Measurements from ENCODE around the gene GPATCH4. TPM values are rescaled to one million over a fixed set of nuclear protein-coding genes. Genes with fewer than 3 reads are reported as not detected.
"Not testable (repeated sequence)": the region's sequence is repeated elsewhere in the genome, so short reads cannot be mapped to it uniquely, and the experiment has no call there.

Gene GPATCH4
- total RNA-seq, 4 donors from 2014 or later, result 30.2 to 77.5 (median 35.5) TPM

GRCh38 chr1:156608036-156608674 is 6.9 kb upstream of the GPATCH4 start:
- TF ChIP-seq CTCF (IDR thresholded peaks at IDR 0.05), result peak in 1 of 3 donors; percentile 7
- DNase-seq (ENCODE audit: low spot score), result no peak
- peak; percentile 74 for ATAC-seq (ENCODE audit: low FRiP score)

GRCh38 chr1:156607344-156607743 is 6.1 kb upstream of the GPATCH4 start:
- DNase-seq (ENCODE audit: low spot score); ATAC-seq (ENCODE audit: low FRiP score): not testable (repeated sequence)

- no peak for DNase-seq (ENCODE audit: low spot score)
- no peak for TF ChIP-seq CTCF (IDR thresholded peaks at IDR 0.05)
- no peak for ATAC-seq (ENCODE audit: low FRiP score)
These were observed 1.3 kb upstream of the GPATCH4 start for GRCh38 chr1:156602557-156602993.

GRCh38 chr1:156601892-156602291 is 613 bp upstream of the GPATCH4 start:
- ATAC-seq (ENCODE audit: low FRiP score), result no peak
- DNase-seq (ENCODE audit: low spot score), result no peak
- no peak for TF ChIP-seq CTCF (IDR thresholded peaks at IDR 0.05)

GRCh38 chr1:156600733-156601121 is 552 bp downstream of the GPATCH4 start:
- DNase-seq (ENCODE audit: low spot score), result no peak

GRCh38 chr1:156599811-156600210 is 1.5 kb downstream of the GPATCH4 start:
- ATAC-seq (ENCODE audit: low FRiP score) (no peak), DNase-seq (ENCODE audit: low spot score) (no peak)

More at GRCh38 chr1:156600733-156601121, 552 bp downstream of the GPATCH4 start:
- peak; percentile 34 for ATAC-seq (ENCODE audit: low FRiP score)
- TF ChIP-seq CTCF (IDR thresholded peaks at IDR 0.05), result no peak

GRCh38 chr1:156598731-156599432 is 2.4 kb downstream of the GPATCH4 start:
- ATAC-seq (ENCODE audit: low FRiP score) (no peak), DNase-seq (ENCODE audit: low spot score) (no peak)
- TF ChIP-seq CTCF (IDR thresholded peaks at IDR 0.05), result no peak

More at GRCh38 chr1:156599811-156600210, 1.5 kb downstream of the GPATCH4 start:
- TF ChIP-seq CTCF (IDR thresholded peaks at IDR 0.05), result no peak

Measured in omental fat pad (tissue), 4 donors.